WTC11 (cell line): ENCODE results near the gene ATF7IP. TPM values are rescaled to one million over a fixed set of nuclear protein-coding genes. Genes with fewer than 3 reads are reported as not detected.
A peak's percentile ranks its signal among the peaks of the same experiment; 100 is the strongest.

ENCODE experiments used
- ATAC-seq: fragments of 200-7000 bp; cut with Tn5 transposase; 2 replicates; pipeline ENCODE4 v1.10.0; 2021; ENCODE audit warnings: mild to moderate bottlenecking, moderate library complexity
- CTCF ChIA-PET: fragments of 300-600 bp; sonication (Branson Sonifier 250); formaldehyde crosslinking; loops from one replicate; lab custom pipeline; 2021; ENCODE audit warnings: antibody characterized with exemption; lab: Charles Lee
- POLR2A ChIA-PET: fragments of 350-600 bp; sonication (Branson Sonifier 250); formaldehyde crosslinking; loops from one replicate; lab custom pipeline; 2021; ENCODE audit warnings: antibody characterized with exemption; lab: Charles Lee
- DNase-seq: peaks from one replicate; pipeline ENCODE4 v3.0.0; 2021; ENCODE audit warnings: low spot score
- H3K27ac Mint-ChIP-seq: 2 replicates; pipeline ENCODE4 v1.8.0; 2021; ENCODE audit warnings: mixed read lengths
- H3K27me3 Mint-ChIP-seq: 2 replicates; pipeline ENCODE4 v1.8.0; 2021; ENCODE audit warnings: low read depth, mild to moderate bottlenecking, moderate library complexity, mixed read lengths
- H3K36me3 Mint-ChIP-seq: 2 replicates; pipeline ENCODE4 v1.8.0; 2021; ENCODE audit warnings: mixed read lengths
- H3K4me1 Mint-ChIP-seq: 2 replicates; pipeline ENCODE4 v1.8.0; 2022; ENCODE audit warnings: mixed read lengths
- H3K4me3 Mint-ChIP-seq: 2 replicates; pipeline ENCODE4 v1.8.0; 2021; ENCODE audit warnings: mild to moderate bottlenecking, moderate library complexity, mixed read lengths
- H3K9me3 Mint-ChIP-seq: 2 replicates; pipeline ENCODE4 v1.8.0; 2021; ENCODE audit warnings: mixed read lengths
- ATF1 ChIP-seq: sonication (generic); formaldehyde crosslinking; IDR thresholded peaks from 2 replicates; pipeline ENCODE4 v1.8.1; 2023; ENCODE audit warnings: mild to moderate bottlenecking, moderate library complexity, missing genetic modification reagents
- ATF3 ChIP-seq: sonication (generic); formaldehyde crosslinking; conservative IDR thresholded peaks from 2 replicates; pipeline ENCODE4 v1.8.1; 2022; ENCODE audit warnings: mild to moderate bottlenecking, missing genetic modification reagents
- CBFB ChIP-seq: sonication (generic); formaldehyde crosslinking; IDR thresholded peaks from 2 replicates; pipeline ENCODE4 v1.8.1; 2022; ENCODE audit warnings: mild to moderate bottlenecking, low read depth, missing genetic modification reagents
- ESRRA ChIP-seq: sonication (generic); formaldehyde crosslinking; IDR thresholded peaks from 2 replicates; pipeline ENCODE4 v1.8.1; 2022; ENCODE audit warnings: mild to moderate bottlenecking, missing genetic modification reagents, borderline replicate concordance
- FOXJ3 ChIP-seq: sonication (generic); formaldehyde crosslinking; IDR thresholded peaks from 2 replicates; pipeline ENCODE4 v1.9.0; 2021; ENCODE audit warnings: missing genetic modification reagents, mild to moderate bottlenecking, borderline replicate concordance
- FOXK1 ChIP-seq: sonication (generic); formaldehyde crosslinking; IDR thresholded peaks from 2 replicates; pipeline ENCODE4 v1.8.0; 2022; ENCODE audit warnings: mild to moderate bottlenecking, moderate library complexity, missing genetic modification reagents
- FOXP1 ChIP-seq: sonication (generic); formaldehyde crosslinking; IDR thresholded peaks from 2 replicates; pipeline ENCODE4 v1.8.0; 2022; ENCODE audit warnings: missing genetic modification reagents, mild to moderate bottlenecking, moderate library complexity, borderline replicate concordance
- GABPB1 ChIP-seq: sonication (generic); formaldehyde crosslinking; IDR thresholded peaks from 2 replicates; pipeline ENCODE4 v1.8.1; 2023; ENCODE audit warnings: mild to moderate bottlenecking, missing genetic modification reagents
- GTF2I ChIP-seq: fragments of 250-450 bp; sonication (Bioruptor Pico); conservative IDR thresholded peaks from 2 replicates; pipeline ENCODE4 v1.4.0; 2021; ENCODE audit warnings: mild to moderate bottlenecking
- IRF2 ChIP-seq: sonication (generic); formaldehyde crosslinking; IDR thresholded peaks from 2 replicates; pipeline ENCODE4 v1.8.0; 2022; ENCODE audit warnings: low read depth, missing genetic modification reagents, borderline replicate concordance
- JAZF1 ChIP-seq: fragments of 250-450 bp; sonication (Bioruptor Pico); IDR thresholded peaks from 2 replicates; pipeline ENCODE4 v1.9.0; 2021; ENCODE audit warnings: moderate library complexity, mild to moderate bottlenecking, inconsistent platforms
- MAX ChIP-seq: sonication (generic); formaldehyde crosslinking; IDR thresholded peaks from 2 replicates; pipeline ENCODE4 v1.8.0; 2022; ENCODE audit warnings: mild to moderate bottlenecking, missing genetic modification reagents
- MXD4 ChIP-seq: fragments of 250-450 bp; sonication (Bioruptor Pico); IDR thresholded peaks from 2 replicates; pipeline ENCODE4 v1.8.0; 2021; ENCODE audit warnings: mild to moderate bottlenecking, moderate library complexity, borderline replicate concordance
- NFE2L1 ChIP-seq: sonication (generic); formaldehyde crosslinking; IDR thresholded peaks from 2 replicates; pipeline ENCODE4 v1.8.1; 2023; ENCODE audit warnings: missing genetic modification reagents
- NR2C2 ChIP-seq: sonication (generic); formaldehyde crosslinking; IDR thresholded peaks from 2 replicates; pipeline ENCODE4 v1.8.0; 2022; ENCODE audit warnings: mild to moderate bottlenecking, missing genetic modification reagents
- NR3C1 ChIP-seq: sonication (generic); formaldehyde crosslinking; conservative IDR thresholded peaks from 2 replicates; pipeline ENCODE4 v1.8.1; 2023; ENCODE audit warnings: low read depth, mild to moderate bottlenecking, missing genetic modification reagents
- OVOL2 ChIP-seq: fragments of 250-450 bp; sonication (Bioruptor Pico); IDR thresholded peaks from 2 replicates; pipeline ENCODE4 v1.9.0; 2021; ENCODE audit warnings: mild to moderate bottlenecking, borderline replicate concordance
- RELA ChIP-seq: sonication (generic); formaldehyde crosslinking; IDR thresholded peaks from 2 replicates; pipeline ENCODE4 v1.8.1; 2022; ENCODE audit warnings: missing genetic modification reagents, mild to moderate bottlenecking, borderline replicate concordance
- SMAD3 ChIP-seq: sonication (generic); formaldehyde crosslinking; IDR thresholded peaks from 2 replicates; pipeline ENCODE4 v1.8.0; 2022; ENCODE audit warnings: missing genetic modification reagents, mild to moderate bottlenecking, borderline replicate concordance
- SMAD4 ChIP-seq: sonication (generic); formaldehyde crosslinking; IDR thresholded peaks from 2 replicates; pipeline ENCODE4 v1.8.0; 2022; ENCODE audit warnings: mild to moderate bottlenecking, missing genetic modification reagents
- ZNF121 ChIP-seq: sonication (generic); formaldehyde crosslinking; IDR thresholded peaks from 2 replicates; pipeline ENCODE4 v1.8.0; 2023; ENCODE audit warnings: missing genetic modification reagents
- ZNF263 ChIP-seq: sonication (generic); formaldehyde crosslinking; IDR thresholded peaks from 2 replicates; pipeline ENCODE4 v1.8.1; 2022; ENCODE audit warnings: low read depth, mild to moderate bottlenecking, moderate library complexity, missing genetic modification reagents
- total RNA-seq: library from RNA; stranded (reverse); gene quantifications from 3 replicates; pipeline ENCODE4 v1.2.3, GENCODE V29; 2021
- TF ChIP-seq, protein P1 (sequence below): sonication (generic); formaldehyde crosslinking; IDR thresholded peaks from 2 replicates; pipeline ENCODE4 v1.8.1; 2023; ENCODE audit warnings: mild to moderate bottlenecking, missing genetic modification reagents
- TF ChIP-seq, protein P2 (sequence below): sonication (generic); formaldehyde crosslinking; IDR thresholded peaks from 2 replicates; pipeline ENCODE4 v1.8.1; 2022; ENCODE audit warnings: mild to moderate bottlenecking, moderate library complexity, missing genetic modification reagents
- TF ChIP-seq, protein P3 (sequence below): sonication (generic); formaldehyde crosslinking; IDR thresholded peaks from 2 replicates; pipeline ENCODE4 v1.8.0; 2023; ENCODE audit warnings: missing genetic modification reagents, mild to moderate bottlenecking, borderline replicate concordance
- TF ChIP-seq, protein P4 (sequence below): sonication (generic); formaldehyde crosslinking; IDR thresholded peaks from 2 replicates; pipeline ENCODE4 v1.8.0; 2022; ENCODE audit warnings: mild to moderate bottlenecking, missing genetic modification reagents
- TF ChIP-seq, protein P5 (sequence below): sonication (generic); formaldehyde crosslinking; IDR thresholded peaks from 2 replicates; pipeline ENCODE4 v1.8.0; 2022; ENCODE audit warnings: mild to moderate bottlenecking, missing genetic modification reagents

ATF7IP gene
- total RNA-seq, 1 experiment from 2014 or later: 141 TPM

GRCh38 chr12:14426792-14427191, 61.3 kb downstream of the ATF7IP start:
- Mint-ChIP-seq H3K27me3 (no peaks in the 10 kb centered on the region), H3K4me1 (peaks cover 39% of the 10 kb centered on the region), H3K27ac (no peak overlapping the region), H3K9me3 (peaks cover 8% of the 10 kb centered on the region), H3K4me3 (no peak overlapping the region), H3K36me3 (peaks cover 67% of the 10 kb centered on the region)
- ChIA-PET POLR2A (no interaction called here), CTCF (no interaction called here)
- no peak for ATAC-seq
- DNase-seq: no peak
- TF ChIP-seq NFE2L1 (CRISPR knock-in tag): no peak
- no peak for TF ChIP-seq ZNF121 (CRISPR knock-in tag)
- TF ChIP-seq IRF2 (CRISPR knock-in tag): no peak
- no peak for TF ChIP-seq OVOL2 (CRISPR knock-in tag)
- TF ChIP-seq, protein P1, sequence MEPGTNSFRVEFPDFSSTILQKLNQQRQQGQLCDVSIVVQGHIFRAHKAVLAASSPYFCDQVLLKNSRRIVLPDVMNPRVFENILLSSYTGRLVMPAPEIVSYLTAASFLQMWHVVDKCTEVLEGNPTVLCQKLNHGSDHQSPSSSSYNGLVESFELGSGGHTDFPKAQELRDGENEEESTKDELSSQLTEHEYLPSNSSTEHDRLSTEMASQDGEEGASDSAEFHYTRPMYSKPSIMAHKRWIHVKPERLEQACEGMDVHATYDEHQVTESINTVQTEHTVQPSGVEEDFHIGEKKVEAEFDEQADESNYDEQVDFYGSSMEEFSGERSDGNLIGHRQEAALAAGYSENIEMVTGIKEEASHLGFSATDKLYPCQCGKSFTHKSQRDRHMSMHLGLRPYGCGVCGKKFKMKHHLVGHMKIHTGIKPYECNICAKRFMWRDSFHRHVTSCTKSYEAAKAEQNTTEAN: no peak
- no peak for TF ChIP-seq RELA (CRISPR knock-in tag)
- TF ChIP-seq CBFB: no peak
- TF ChIP-seq FOXJ3 (CRISPR knock-in tag): no peak
- no peak for TF ChIP-seq ATF3 (CRISPR knock-in tag)
- TF ChIP-seq JAZF1: no peak
- TF ChIP-seq FOXP1: no peak
- TF ChIP-seq MAX (CRISPR knock-in tag): no peak
- TF ChIP-seq, protein P2, sequence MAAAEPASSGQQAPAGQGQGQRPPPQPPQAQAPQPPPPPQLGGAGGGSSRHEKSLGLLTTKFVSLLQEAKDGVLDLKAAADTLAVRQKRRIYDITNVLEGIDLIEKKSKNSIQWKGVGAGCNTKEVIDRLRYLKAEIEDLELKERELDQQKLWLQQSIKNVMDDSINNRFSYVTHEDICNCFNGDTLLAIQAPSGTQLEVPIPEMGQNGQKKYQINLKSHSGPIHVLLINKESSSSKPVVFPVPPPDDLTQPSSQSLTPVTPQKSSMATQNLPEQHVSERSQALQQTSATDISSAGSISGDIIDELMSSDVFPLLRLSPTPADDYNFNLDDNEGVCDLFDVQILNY (CRISPR knock-in tag): no peak
- no peak for TF ChIP-seq SMAD3 (CRISPR knock-in tag)
- TF ChIP-seq ATF1 (CRISPR knock-in tag): no peak
- TF ChIP-seq SMAD4 (CRISPR knock-in tag): no peak
- TF ChIP-seq, protein P3, sequence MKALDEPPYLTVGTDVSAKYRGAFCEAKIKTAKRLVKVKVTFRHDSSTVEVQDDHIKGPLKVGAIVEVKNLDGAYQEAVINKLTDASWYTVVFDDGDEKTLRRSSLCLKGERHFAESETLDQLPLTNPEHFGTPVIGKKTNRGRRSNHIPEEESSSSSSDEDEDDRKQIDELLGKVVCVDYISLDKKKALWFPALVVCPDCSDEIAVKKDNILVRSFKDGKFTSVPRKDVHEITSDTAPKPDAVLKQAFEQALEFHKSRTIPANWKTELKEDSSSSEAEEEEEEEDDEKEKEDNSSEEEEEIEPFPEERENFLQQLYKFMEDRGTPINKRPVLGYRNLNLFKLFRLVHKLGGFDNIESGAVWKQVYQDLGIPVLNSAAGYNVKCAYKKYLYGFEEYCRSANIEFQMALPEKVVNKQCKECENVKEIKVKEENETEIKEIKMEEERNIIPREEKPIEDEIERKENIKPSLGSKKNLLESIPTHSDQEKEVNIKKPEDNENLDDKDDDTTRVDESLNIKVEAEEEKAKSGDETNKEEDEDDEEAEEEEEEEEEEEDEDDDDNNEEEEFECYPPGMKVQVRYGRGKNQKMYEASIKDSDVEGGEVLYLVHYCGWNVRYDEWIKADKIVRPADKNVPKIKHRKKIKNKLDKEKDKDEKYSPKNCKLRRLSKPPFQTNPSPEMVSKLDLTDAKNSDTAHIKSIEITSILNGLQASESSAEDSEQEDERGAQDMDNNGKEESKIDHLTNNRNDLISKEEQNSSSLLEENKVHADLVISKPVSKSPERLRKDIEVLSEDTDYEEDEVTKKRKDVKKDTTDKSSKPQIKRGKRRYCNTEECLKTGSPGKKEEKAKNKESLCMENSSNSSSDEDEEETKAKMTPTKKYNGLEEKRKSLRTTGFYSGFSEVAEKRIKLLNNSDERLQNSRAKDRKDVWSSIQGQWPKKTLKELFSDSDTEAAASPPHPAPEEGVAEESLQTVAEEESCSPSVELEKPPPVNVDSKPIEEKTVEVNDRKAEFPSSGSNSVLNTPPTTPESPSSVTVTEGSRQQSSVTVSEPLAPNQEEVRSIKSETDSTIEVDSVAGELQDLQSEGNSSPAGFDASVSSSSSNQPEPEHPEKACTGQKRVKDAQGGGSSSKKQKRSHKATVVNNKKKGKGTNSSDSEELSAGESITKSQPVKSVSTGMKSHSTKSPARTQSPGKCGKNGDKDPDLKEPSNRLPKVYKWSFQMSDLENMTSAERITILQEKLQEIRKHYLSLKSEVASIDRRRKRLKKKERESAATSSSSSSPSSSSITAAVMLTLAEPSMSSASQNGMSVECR (CRISPR knock-in tag): no peak
- TF ChIP-seq MXD4: no peak

- no peaks in the 10 kb centered on the region for H3K27me3 Mint-ChIP-seq
- ATAC-seq (no peak), DNase-seq (no peak)
- peak overlapping the region; percentile 14; the same call in 1 of the 2 replicates for H3K27ac Mint-ChIP-seq
- H3K4me1 Mint-ChIP-seq: peaks cover 35% of the 10 kb centered on the region
- POLR2A ChIA-PET: no interaction called here
- H3K4me3 Mint-ChIP-seq: no peak overlapping the region
- peaks cover 8% of the 10 kb centered on the region for H3K9me3 Mint-ChIP-seq
- peaks cover 59% of the 10 kb centered on the region for H3K36me3 Mint-ChIP-seq
- CTCF ChIA-PET: interaction anchor here (1.5 kb wide), 1 partner anchor 190 kb away, joined by 4 read pairs; no protein-coding TSS in a partner anchor
- TF ChIP-seq ESRRA (CRISPR knock-in tag) (no peak), NR3C1 (CRISPR knock-in tag) (no peak), FOXK1 (CRISPR knock-in tag) (no peak), NFE2L1 (CRISPR knock-in tag) (no peak), ZNF263 (CRISPR knock-in tag) (no peak), GTF2I (CRISPR knock-in tag) (no peak), GABPB1 (CRISPR knock-in tag) (no peak), NR2C2 (CRISPR knock-in tag) (no peak), MAX (CRISPR knock-in tag) (no peak)
- TF ChIP-seq, protein P4, sequence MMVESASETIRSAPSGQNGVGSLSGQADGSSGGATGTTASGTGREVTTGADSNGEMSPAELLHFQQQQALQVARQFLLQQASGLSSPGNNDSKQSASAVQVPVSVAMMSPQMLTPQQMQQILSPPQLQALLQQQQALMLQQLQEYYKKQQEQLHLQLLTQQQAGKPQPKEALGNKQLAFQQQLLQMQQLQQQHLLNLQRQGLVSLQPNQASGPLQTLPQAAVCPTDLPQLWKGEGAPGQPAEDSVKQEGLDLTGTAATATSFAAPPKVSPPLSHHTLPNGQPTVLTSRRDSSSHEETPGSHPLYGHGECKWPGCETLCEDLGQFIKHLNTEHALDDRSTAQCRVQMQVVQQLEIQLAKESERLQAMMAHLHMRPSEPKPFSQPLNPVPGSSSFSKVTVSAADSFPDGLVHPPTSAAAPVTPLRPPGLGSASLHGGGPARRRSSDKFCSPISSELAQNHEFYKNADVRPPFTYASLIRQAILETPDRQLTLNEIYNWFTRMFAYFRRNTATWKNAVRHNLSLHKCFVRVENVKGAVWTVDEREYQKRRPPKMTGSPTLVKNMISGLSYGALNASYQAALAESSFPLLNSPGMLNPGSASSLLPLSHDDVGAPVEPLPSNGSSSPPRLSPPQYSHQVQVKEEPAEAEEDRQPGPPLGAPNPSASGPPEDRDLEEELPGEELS (CRISPR knock-in tag): no peak
- TF ChIP-seq, protein P5, sequence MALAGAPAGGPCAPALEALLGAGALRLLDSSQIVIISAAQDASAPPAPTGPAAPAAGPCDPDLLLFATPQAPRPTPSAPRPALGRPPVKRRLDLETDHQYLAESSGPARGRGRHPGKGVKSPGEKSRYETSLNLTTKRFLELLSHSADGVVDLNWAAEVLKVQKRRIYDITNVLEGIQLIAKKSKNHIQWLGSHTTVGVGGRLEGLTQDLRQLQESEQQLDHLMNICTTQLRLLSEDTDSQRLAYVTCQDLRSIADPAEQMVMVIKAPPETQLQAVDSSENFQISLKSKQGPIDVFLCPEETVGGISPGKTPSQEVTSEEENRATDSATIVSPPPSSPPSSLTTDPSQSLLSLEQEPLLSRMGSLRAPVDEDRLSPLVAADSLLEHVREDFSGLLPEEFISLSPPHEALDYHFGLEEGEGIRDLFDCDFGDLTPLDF: no peak
Measured at GRCh38 chr12:14427929-14428328, 62.4 kb downstream of the ATF7IP start.
